ENCODE data around the gene OBSCN. TPM values are rescaled to one million over a fixed set of nuclear protein-coding genes. Genes with fewer than 3 reads are reported as not detected.
"Not testable (repeated sequence)": the region's sequence is repeated elsewhere in the genome, so short reads cannot be mapped to it uniquely, and the experiment has no call there.

Gene OBSCN
- total RNA-seq, 2 donors from 2014 or later = 34.3 to 45.2 TPM

DNA sequence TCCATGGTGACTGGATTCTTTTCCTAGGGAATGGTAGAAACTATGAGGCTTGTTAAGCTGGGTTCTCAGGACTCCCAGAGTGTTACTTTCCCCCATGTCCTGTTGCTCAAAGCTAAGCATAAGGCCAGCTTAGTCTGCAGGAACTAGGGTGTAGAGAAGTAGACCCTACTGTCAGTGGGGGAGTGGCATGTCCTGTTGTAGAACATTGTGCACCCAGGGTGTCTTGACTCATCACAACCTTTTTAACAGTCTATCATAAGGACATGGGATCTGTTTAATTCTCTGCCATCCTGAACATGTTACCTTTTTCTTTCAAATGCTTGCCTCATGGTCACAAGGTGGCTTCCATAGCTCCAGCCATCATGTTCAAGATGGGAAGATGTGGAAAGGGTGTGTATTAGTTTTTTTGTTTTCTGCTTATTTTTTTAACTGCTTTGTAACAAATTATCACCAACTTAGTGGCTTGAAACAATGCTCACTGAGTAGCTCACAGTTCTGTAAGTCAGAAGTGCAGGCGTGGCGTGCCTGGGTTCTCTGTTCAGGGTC is 17.4 kb downstream of the OBSCN start:
- no peaks in the 10 kb centered on the region for H3K27me3 ChIP-seq (replicated peaks; ENCODE audit: insufficient read depth)
- DNase-seq (ENCODE audit: low spot score) = no peak
- no peaks in the 10 kb centered on the region for H3K9me3 ChIP-seq
- TF ChIP-seq POLR2AphosphoS5 (IDR thresholded peaks at IDR 0.05) (no peak), POLR2A (IDR thresholded peaks at IDR 0.05) (no peak)
- TF ChIP-seq, protein P1, sequence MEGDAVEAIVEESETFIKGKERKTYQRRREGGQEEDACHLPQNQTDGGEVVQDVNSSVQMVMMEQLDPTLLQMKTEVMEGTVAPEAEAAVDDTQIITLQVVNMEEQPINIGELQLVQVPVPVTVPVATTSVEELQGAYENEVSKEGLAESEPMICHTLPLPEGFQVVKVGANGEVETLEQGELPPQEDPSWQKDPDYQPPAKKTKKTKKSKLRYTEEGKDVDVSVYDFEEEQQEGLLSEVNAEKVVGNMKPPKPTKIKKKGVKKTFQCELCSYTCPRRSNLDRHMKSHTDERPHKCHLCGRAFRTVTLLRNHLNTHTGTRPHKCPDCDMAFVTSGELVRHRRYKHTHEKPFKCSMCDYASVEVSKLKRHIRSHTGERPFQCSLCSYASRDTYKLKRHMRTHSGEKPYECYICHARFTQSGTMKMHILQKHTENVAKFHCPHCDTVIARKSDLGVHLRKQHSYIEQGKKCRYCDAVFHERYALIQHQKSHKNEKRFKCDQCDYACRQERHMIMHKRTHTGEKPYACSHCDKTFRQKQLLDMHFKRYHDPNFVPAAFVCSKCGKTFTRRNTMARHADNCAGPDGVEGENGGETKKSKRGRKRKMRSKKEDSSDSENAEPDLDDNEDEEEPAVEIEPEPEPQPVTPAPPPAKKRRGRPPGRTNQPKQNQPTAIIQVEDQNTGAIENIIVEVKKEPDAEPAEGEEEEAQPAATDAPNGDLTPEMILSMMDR (IDR thresholded peaks at IDR 0.05) = no peak
- H3K4me1 ChIP-seq (replicated peaks) = no peaks in the 10 kb centered on the region
- intact Hi-C loops (cut with DNase I) = no loop called here
- 100% methylated on average over 2 of the region's 2 CpGs for WGBS
- peaks cover 0 to 5% of the 10 kb centered on the region in 2 donors for H3K36me3 ChIP-seq
- H3K27ac ChIP-seq = no peak overlapping the region
- no peak overlapping the region for H3K4me3 ChIP-seq

- H3K4me3 ChIP-seq = no peak overlapping the region
- TF ChIP-seq POLR2AphosphoS5 (IDR thresholded peaks at IDR 0.05) = no peak
- TF ChIP-seq, protein P1 (IDR thresholded peaks at IDR 0.05) = no peak
- no peak for TF ChIP-seq POLR2A (IDR thresholded peaks at IDR 0.05)
- no peaks in the 10 kb centered on the region for H3K4me1 ChIP-seq (replicated peaks)
- intact Hi-C loops (cut with DNase I) = no loop called here
- H3K27ac ChIP-seq = no peak overlapping the region
- H3K27me3 ChIP-seq (replicated peaks; ENCODE audit: insufficient read depth) = no peaks in the 10 kb centered on the region
- 43% methylated on average over 2 of the region's 2 CpGs for WGBS
- no peak for DNase-seq (ENCODE audit: low spot score)
- H3K36me3 ChIP-seq = peaks cover 0 to 5% of the 10 kb centered on the region in 2 donors
- no peaks in the 10 kb centered on the region for H3K9me3 ChIP-seq
These were observed 17.9 kb downstream of the OBSCN start for GRCh38 chr1:228225740-228226139.

GRCh38 chr1:228226141-228226874 is 18.5 kb downstream of the OBSCN start:
- Histone ChIP-seq H3K36me3 (peaks cover 0 to 5% of the 10 kb centered on the region in 2 donors), H3K4me1 (replicated peaks) (no peaks in the 10 kb centered on the region), H3K4me3 (no peak overlapping the region), H3K27ac (no peak overlapping the region), H3K27me3 (replicated peaks; ENCODE audit: insufficient read depth) (no peaks in the 10 kb centered on the region), H3K9me3 (no peaks in the 10 kb centered on the region)
- intact Hi-C loops (cut with DNase I) = no loop called here
- WGBS = 95% methylated on average over 7 of the region's 7 CpGs
- TF ChIP-seq, protein P1 (IDR thresholded peaks at IDR 0.05) = no peak
- TF ChIP-seq POLR2AphosphoS5 (IDR thresholded peaks at IDR 0.05) = no peak
- no peak for TF ChIP-seq POLR2A (IDR thresholded peaks at IDR 0.05)
- no peak for DNase-seq (ENCODE audit: low spot score)

GRCh38 chr1:228226956-228227791 is 19.3 kb downstream of the OBSCN start:
- Histone ChIP-seq H3K4me3 (no peak overlapping the region), H3K4me1 (replicated peaks) (no peaks in the 10 kb centered on the region), H3K27ac (no peak overlapping the region), H3K36me3 (peaks cover 0 to 5% of the 10 kb centered on the region in 2 donors), H3K9me3 (no peaks in the 10 kb centered on the region), H3K27me3 (replicated peaks; ENCODE audit: insufficient read depth) (no peaks in the 10 kb centered on the region)
- no peak for DNase-seq (ENCODE audit: low spot score)
- intact Hi-C loops (cut with DNase I) = no loop called here
- TF ChIP-seq POLR2A (IDR thresholded peaks at IDR 0.05) = no peak
- TF ChIP-seq POLR2AphosphoS5 (IDR thresholded peaks at IDR 0.05) = no peak
- TF ChIP-seq, protein P1 (IDR thresholded peaks at IDR 0.05) = no peak
- WGBS = 66% methylated on average over 10 of the region's 10 CpGs

GRCh38 chr1:228228147-228228546 is 20.3 kb downstream of the OBSCN start:
- H3K27me3 ChIP-seq (replicated peaks; ENCODE audit: insufficient read depth); H3K36me3 ChIP-seq; H3K4me3 ChIP-seq; H3K9me3 ChIP-seq; H3K4me1 ChIP-seq (replicated peaks); DNase-seq (ENCODE audit: low spot score); intact Hi-C loops (cut with DNase I): not testable (repeated sequence)
- peak overlapping the region; percentile 9 to 50 for H3K27ac ChIP-seq
- 86% methylated on average over 5 of the region's 5 CpGs for WGBS

All from prostate gland (tissue), 2 donors.